Liver (tissue), 9 donors: ENCODE data around the gene DNAJA3. TPM values are rescaled to one million over a fixed set of nuclear protein-coding genes. Genes with fewer than 3 reads are reported as not detected.

Source experiments
- DNase-seq: peaks from one replicate; pipeline ENCODE4 v3.0.0-alpha.2; 2017; ENCODE audit warnings: low spot score
- H3K27ac ChIP-seq, 2 donors: one replicate each; pipeline ENCODE4 v1.7.0; 2013; ENCODE audit warnings: inconsistent platforms in 2 of 2, low read length in 2 of 2, control low read depth in 1 of 2, low read depth in 1 of 2, mild to moderate bottlenecking in 1 of 2
- H3K27me3 ChIP-seq, 4 donors: one replicate each; pipeline versions ENCODE4 v1.6.1 to v1.7.0; 2013; ENCODE audit warnings: low read length in 3 of 4, inconsistent platforms in 1 of 4, mild to moderate bottlenecking in 1 of 4, moderate library complexity in 1 of 4; ENCODE audit not compliant: control insufficient read depth in 4 of 4, insufficient read depth in 4 of 4
- H3K36me3 ChIP-seq, 4 donors: one replicate each; pipeline versions ENCODE4 v1.6.1 to v1.7.0; 2013; ENCODE audit warnings: low read length in 3 of 4, mild to moderate bottlenecking in 3 of 4, low read depth in 1 of 4, moderate library complexity in 1 of 4; ENCODE audit not compliant: control insufficient read depth in 4 of 4, insufficient read depth in 3 of 4
- H3K4me1 ChIP-seq, 4 donors: one replicate each; pipeline versions ENCODE4 v1.6.1 to v1.7.0; 2013; ENCODE audit warnings: low read length in 3 of 4, mild to moderate bottlenecking in 3 of 4, moderate library complexity in 1 of 4; ENCODE audit not compliant: control insufficient read depth in 4 of 4, insufficient read depth in 4 of 4
- H3K4me3 ChIP-seq, 3 donors: one replicate each; pipeline versions ENCODE4 v1.6.1 to v1.7.0; 2013; ENCODE audit warnings: low read length in 3 of 3, control low read depth in 1 of 3, low read depth in 1 of 3, mild to moderate bottlenecking in 1 of 3
- H3K9ac ChIP-seq, 2 donors: one replicate each; pipeline ENCODE4 v1.7.0; 2013; ENCODE audit warnings: low read length in 2 of 2, mild to moderate bottlenecking in 2 of 2, moderate library complexity in 2 of 2, control low read depth in 1 of 2, low read depth in 1 of 2
- H3K9me3 ChIP-seq, 4 donors: one replicate each; pipeline versions ENCODE4 v1.6.1 to v1.7.0; 2013; ENCODE audit warnings: low read length in 3 of 4; ENCODE audit not compliant: control insufficient read depth in 4 of 4
- ATF3 ChIP-seq: IDR thresholded peaks from 2 replicates; pipeline ENCODE4 v1.6.1; 2016; ENCODE audit warnings: antibody characterized with exemption
- CTCF ChIP-seq: fragments of 150-350 bp; IDR thresholded peaks from 2 replicates; pipeline ENCODE4 v1.5.1; 2017; ENCODE audit warnings: improper control_type of control experiment, low read depth, low read length; ENCODE audit not compliant: missing input control
- FOXA1 ChIP-seq: IDR thresholded peaks from 2 replicates; pipeline ENCODE4 v1.6.1; 2016; ENCODE audit warnings: antibody characterized with exemption
- FOXA2 ChIP-seq: IDR thresholded peaks from 2 replicates; pipeline ENCODE4 v1.6.1; 2016; ENCODE audit warnings: antibody characterized with exemption
- HNF4A ChIP-seq, 2 donors: conservative IDR thresholded peaks; 2 replicates each; pipeline ENCODE4 v1.6.1; 2016; ENCODE audit warnings: antibody characterized with exemption in 2 of 2, mild to moderate bottlenecking in 2 of 2
- HNF4G ChIP-seq: IDR thresholded peaks from 2 replicates; pipeline ENCODE4 v1.6.1; 2016; ENCODE audit warnings: antibody characterized with exemption
- JUND ChIP-seq, 2 donors: IDR thresholded peaks; 2 replicates each; pipeline ENCODE4 v1.6.1; 2016; ENCODE audit warnings: antibody characterized with exemption in 2 of 2
- MAX ChIP-seq: IDR thresholded peaks from 2 replicates; pipeline ENCODE4 v1.6.1; 2016; ENCODE audit warnings: antibody characterized with exemption
- NR2F2 ChIP-seq: IDR thresholded peaks from 2 replicates; pipeline ENCODE4 v1.6.1; 2016; ENCODE audit warnings: antibody characterized with exemption
- RAD21 ChIP-seq, 2 donors: IDR thresholded peaks; 2 replicates each; pipeline ENCODE4 v1.6.1; 2016; ENCODE audit warnings: antibody characterized with exemption in 2 of 2, mild to moderate bottlenecking in 2 of 2
- REST ChIP-seq: IDR thresholded peaks from 2 replicates; pipeline ENCODE4 v1.6.1; 2016; ENCODE audit warnings: antibody characterized with exemption, mild to moderate bottlenecking
- RXRA ChIP-seq, 2 donors: IDR thresholded peaks; 2 replicates each; pipeline ENCODE4 v1.6.1; 2017 to 2018; ENCODE audit warnings: antibody characterized with exemption in 2 of 2, mild to moderate bottlenecking in 1 of 2
- SP1 ChIP-seq: IDR thresholded peaks from 2 replicates; pipeline ENCODE4 v1.6.1; 2018; ENCODE audit warnings: antibody characterized with exemption, mild to moderate bottlenecking
- TAF1 ChIP-seq: conservative IDR thresholded peaks from 2 replicates; pipeline ENCODE4 v1.6.1; 2016; ENCODE audit warnings: antibody characterized with exemption, mild to moderate bottlenecking
- YY1 ChIP-seq: IDR thresholded peaks from 2 replicates; pipeline ENCODE4 v1.6.1; 2016; ENCODE audit warnings: antibody characterized with exemption, mild to moderate bottlenecking
- ZBTB33 ChIP-seq: IDR thresholded peaks from 2 replicates; pipeline ENCODE4 v1.6.1; 2016; ENCODE audit warnings: antibody characterized with exemption
- WGBS: extraction: QIAGEN DNeasy Blood & Tissue Kit; methylation state at CpG from one replicate; pipeline ENCODE4 v1.1.7; 2013; 5-methylcytosine and 5-hydroxymethylcytosine counted together
- polyA plus RNA-seq, 2 donors: library from polyadenylated mRNA; stranded (reverse) in 1 of 2; unstranded in 1 of 2; fragments of 200-250 nt in 1 of 2; fragments of >200 nt in 1 of 2; fragmentation: Nextera tagmentation in 1 of 2; extraction: Ambion mirVana in 1 of 2; gene quantifications; one replicate each; pipeline versions ENCODE4 v1.2.1 to v1.2.3, GENCODE V29; 2013 to 2015
- total RNA-seq, 2 donors: library from RNA; depleted of rRNA; stranded (reverse); fragments of >200 nt; gene quantifications; one replicate each; pipeline ENCODE4 v1.2.3, GENCODE V29; 2014
- donor health status: healthy.
- donor health status: healthy.
- donor health status: healthy.
- donor health status: healthy.
- donor health status: healthy.

DNAJA3 gene
- total and polyA plus RNA-seq, 4 donors, result 39.6 to 86.3 (median 65.6) TPM

GRCh38 chr16:4431023-4431422, 5.4 kb downstream of the DNAJA3 start:
- Histone ChIP-seq H3K9me3 (no peaks in the 10 kb centered on the region), H3K9ac (no peak overlapping the region), H3K27me3 (no peaks in the 10 kb centered on the region), H3K4me1 (peaks cover 2 to 17% (median 13%) of the 10 kb centered on the region in 4 donors), H3K27ac (no peak overlapping the region), H3K36me3 (peaks cover 10 to 22% (median 14%) of the 10 kb centered on the region in 4 donors), H3K4me3 (no peak overlapping the region)
- no peak for DNase-seq
- WGBS, result 94% methylated on average over 9 of the region's 9 CpGs
- no peak for TF ChIP-seq RXRA (IDR thresholded peaks at IDR 0.05)
- no peak for TF ChIP-seq CTCF
- no peak for TF ChIP-seq TAF1
- TF ChIP-seq ZBTB33, result no peak
- TF ChIP-seq JUND (IDR thresholded peaks at IDR 0.05), result no peak
- no peak for TF ChIP-seq MAX
- no peak for TF ChIP-seq YY1
- no peak for TF ChIP-seq FOXA1
- TF ChIP-seq HNF4A (conservative IDR thresholded peaks at IDR 0.05), result no peak
- no peak for TF ChIP-seq HNF4G

GRCh38 chr16:4433228-4433627, 7.6 kb downstream of the DNAJA3 start:
- no peak overlapping the region for H3K27ac ChIP-seq
- no peak for TF ChIP-seq TAF1
- no peak for TF ChIP-seq FOXA1
- TF ChIP-seq MAX, result no peak
- TF ChIP-seq REST, result no peak
- TF ChIP-seq YY1, result no peak
- TF ChIP-seq RXRA (IDR thresholded peaks at IDR 0.05), result no peak
- no peak for TF ChIP-seq FOXA2
- no peak for TF ChIP-seq SP1
- no peak for TF ChIP-seq HNF4G
- TF ChIP-seq CTCF, result no peak
- TF ChIP-seq HNF4A (conservative IDR thresholded peaks at IDR 0.05), result no peak
- TF ChIP-seq JUND (IDR thresholded peaks at IDR 0.05), result no peak
- TF ChIP-seq NR2F2, result no peak
- no peak for TF ChIP-seq RAD21 (IDR thresholded peaks at IDR 0.05)
- TF ChIP-seq ATF3, result no peak
- WGBS, result 96% methylated on average over 4 of the region's 4 CpGs

More at GRCh38 chr16:4433228-4433627, 7.6 kb downstream of the DNAJA3 start:
- Histone ChIP-seq H3K9ac (no peak overlapping the region), H3K27me3 (no peaks in the 10 kb centered on the region), H3K9me3 (no peaks in the 10 kb centered on the region), H3K36me3 (peaks cover 10 to 33% (median 28%) of the 10 kb centered on the region in 4 donors), H3K4me3 (no peak overlapping the region), H3K4me1 (no peaks in the 10 kb centered on the region)
- no peak for DNase-seq
